Smooth muscle cell (in vitro differentiated cells): ENCODE measurements around the gene RPL27A. TPM values are rescaled to one million over a fixed set of nuclear protein-coding genes. Genes with fewer than 3 reads are reported as not detected.
"Not testable (repeated sequence)": the region's sequence is repeated elsewhere in the genome, so short reads cannot be mapped to it uniquely, and the experiment has no call there.

Experiments
- DNase-seq: peaks from one replicate; lab custom pipeline; 2025; ENCODE audit not compliant: unreplicated experiment; lab: John Stamatoyannopoulos, UW
- H2AFZ ChIP-seq: fragments of 200-600 bp; sonication (generic); 2 replicates; pipeline ENCODE4 v1.6.0; 2016; ENCODE audit warnings: antibody characterized with exemption, low read depth, mild to moderate bottlenecking
- H3F3A ChIP-seq: fragments of 200-600 bp; sonication (generic); 2 replicates; pipeline ENCODE4 v1.6.0; 2017; ENCODE audit warnings: antibody characterized with exemption, low read depth
- H3K27ac ChIP-seq: fragments of 200-600 bp; sonication (generic); 2 replicates; pipeline ENCODE4 v1.5.1; 2016; ENCODE audit warnings: low read depth, mild to moderate bottlenecking
- H3K27me3 ChIP-seq: fragments of 200-600 bp; sonication (generic); 2 replicates; pipeline ENCODE4 v1.6.1; 2016; ENCODE audit warnings: low read depth, mild to moderate bottlenecking
- H3K36me3 ChIP-seq: fragments of 200-600 bp; sonication (generic); 2 replicates; pipeline ENCODE4 v1.5.1; 2016; ENCODE audit warnings: low read depth
- H3K4me1 ChIP-seq: fragments of 200-600 bp; sonication (generic); 2 replicates; pipeline ENCODE4 v1.5.1; 2016; ENCODE audit warnings: low read depth
- H3K4me2 ChIP-seq: fragments of 200-600 bp; sonication (generic); 2 replicates; pipeline ENCODE4 v1.6.0; 2016; ENCODE audit warnings: mild to moderate bottlenecking
- H3K4me3 ChIP-seq: fragments of 200-600 bp; sonication (generic); 2 replicates; pipeline ENCODE4 v1.5.1; 2016; ENCODE audit warnings: mild to moderate bottlenecking
- H3K79me2 ChIP-seq: fragments of 200-600 bp; sonication (generic); 2 replicates; pipeline ENCODE4 v1.6.0; 2016; ENCODE audit warnings: low read depth, mild to moderate bottlenecking
- H3K9ac ChIP-seq: fragments of 200-600 bp; sonication (generic); 2 replicates; pipeline ENCODE4 v1.6.0; 2016; ENCODE audit warnings: low read depth
- H3K9me3 ChIP-seq: fragments of 200-600 bp; sonication (generic); replicated peaks from 2 replicates; pipeline ENCODE4 v1.5.1; 2016; ENCODE audit warnings: low read depth
- H4K20me1 ChIP-seq: fragments of 200-600 bp; sonication (generic); 2 replicates; pipeline ENCODE4 v1.6.0; 2016; ENCODE audit warnings: low read depth
- WGBS: methylation state at CpG from one replicate; pipeline ENCODE4 v1.1.7; 2016; ENCODE audit warnings: low lambda C conversion rate; 5-methylcytosine and 5-hydroxymethylcytosine counted together
- polyA plus RNA-seq: library from polyadenylated mRNA; unstranded; fragments of >200 nt; fragmentation: Nextera tagmentation; extraction: Ambion mirVana; gene quantifications from 2 replicates; pipeline ENCODE4 v1.2.1, GENCODE V29; 2016
- total RNA-seq: library from RNA; depleted of rRNA; stranded (reverse); fragments of >200 nt; gene quantifications from 2 replicates; pipeline ENCODE4 v1.2.3, GENCODE V29; 2014
- TF ChIP-seq, protein P1 (sequence below): fragments of 200-600 bp; sonication (generic); IDR thresholded peaks from 2 replicates; pipeline ENCODE4 v1.5.1; 2017; ENCODE audit warnings: borderline replicate concordance, mild to moderate bottlenecking, antibody characterized with exemption; ENCODE audit not compliant: insufficient read depth, poor library complexity, severe bottlenecking

The RPL27A gene
- total and polyA plus RNA-seq, 2 experiments from 2014 or later, result 817 to 1,140 TPM

DNA sequence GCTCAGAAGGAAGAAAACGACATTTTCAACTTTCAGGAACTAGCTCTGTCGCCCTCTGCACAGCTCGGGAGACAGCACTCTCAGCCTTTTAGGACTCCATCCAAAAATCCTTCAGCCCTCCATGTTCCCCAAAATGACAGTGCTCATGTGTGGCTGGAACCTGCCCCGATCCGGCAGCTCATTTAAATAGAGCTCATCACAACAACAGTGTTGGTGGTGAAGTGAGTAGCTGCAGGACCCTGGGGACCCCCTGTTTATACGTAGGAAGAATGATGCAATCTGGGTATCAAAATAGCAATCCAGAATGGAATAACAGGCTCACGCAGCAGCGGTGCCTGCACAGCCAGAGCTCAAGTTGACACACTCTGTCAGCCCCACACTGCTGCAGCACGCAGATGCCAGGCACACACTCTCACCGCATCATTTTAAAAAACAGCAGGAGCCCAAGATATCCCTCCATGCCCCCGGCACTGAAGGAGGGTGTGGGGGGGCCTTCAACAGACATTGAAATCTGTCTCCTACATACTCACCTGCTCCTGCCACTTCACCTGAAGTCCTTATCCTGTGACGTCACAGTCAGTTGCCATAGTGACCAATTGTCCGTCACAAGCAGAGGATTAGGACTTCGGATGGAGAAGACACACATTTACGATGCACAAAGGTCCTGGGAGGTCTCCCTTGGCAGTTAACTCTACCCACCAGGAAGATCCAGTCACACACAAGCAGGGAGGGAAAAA lies 24.1 kb upstream of the RPL27A start:
- no peaks in the 10 kb centered on the region for H3F3A ChIP-seq
- no peaks in the 10 kb centered on the region for H3K9me3 ChIP-seq
- H2AFZ ChIP-seq, result no peak overlapping the region
- no peaks in the 10 kb centered on the region for H4K20me1 ChIP-seq
- TF ChIP-seq, protein P1, sequence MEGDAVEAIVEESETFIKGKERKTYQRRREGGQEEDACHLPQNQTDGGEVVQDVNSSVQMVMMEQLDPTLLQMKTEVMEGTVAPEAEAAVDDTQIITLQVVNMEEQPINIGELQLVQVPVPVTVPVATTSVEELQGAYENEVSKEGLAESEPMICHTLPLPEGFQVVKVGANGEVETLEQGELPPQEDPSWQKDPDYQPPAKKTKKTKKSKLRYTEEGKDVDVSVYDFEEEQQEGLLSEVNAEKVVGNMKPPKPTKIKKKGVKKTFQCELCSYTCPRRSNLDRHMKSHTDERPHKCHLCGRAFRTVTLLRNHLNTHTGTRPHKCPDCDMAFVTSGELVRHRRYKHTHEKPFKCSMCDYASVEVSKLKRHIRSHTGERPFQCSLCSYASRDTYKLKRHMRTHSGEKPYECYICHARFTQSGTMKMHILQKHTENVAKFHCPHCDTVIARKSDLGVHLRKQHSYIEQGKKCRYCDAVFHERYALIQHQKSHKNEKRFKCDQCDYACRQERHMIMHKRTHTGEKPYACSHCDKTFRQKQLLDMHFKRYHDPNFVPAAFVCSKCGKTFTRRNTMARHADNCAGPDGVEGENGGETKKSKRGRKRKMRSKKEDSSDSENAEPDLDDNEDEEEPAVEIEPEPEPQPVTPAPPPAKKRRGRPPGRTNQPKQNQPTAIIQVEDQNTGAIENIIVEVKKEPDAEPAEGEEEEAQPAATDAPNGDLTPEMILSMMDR, result no peak
- H3K4me3 ChIP-seq, result no peak overlapping the region
- no peak overlapping the region for H3K27ac ChIP-seq
- H3K4me2 ChIP-seq, result no peak overlapping the region
- H3K4me1 ChIP-seq, result peaks cover 9% of the 10 kb centered on the region
- no peak overlapping the region for H3K9ac ChIP-seq
- 74% methylated on average over 15 of the region's 15 CpGs for WGBS
- H3K27me3 ChIP-seq, result no peaks in the 10 kb centered on the region
- no peaks in the 10 kb centered on the region for H3K79me2 ChIP-seq
- H3K36me3 ChIP-seq, result no peaks in the 10 kb centered on the region
- no peak for DNase-seq

DNA sequence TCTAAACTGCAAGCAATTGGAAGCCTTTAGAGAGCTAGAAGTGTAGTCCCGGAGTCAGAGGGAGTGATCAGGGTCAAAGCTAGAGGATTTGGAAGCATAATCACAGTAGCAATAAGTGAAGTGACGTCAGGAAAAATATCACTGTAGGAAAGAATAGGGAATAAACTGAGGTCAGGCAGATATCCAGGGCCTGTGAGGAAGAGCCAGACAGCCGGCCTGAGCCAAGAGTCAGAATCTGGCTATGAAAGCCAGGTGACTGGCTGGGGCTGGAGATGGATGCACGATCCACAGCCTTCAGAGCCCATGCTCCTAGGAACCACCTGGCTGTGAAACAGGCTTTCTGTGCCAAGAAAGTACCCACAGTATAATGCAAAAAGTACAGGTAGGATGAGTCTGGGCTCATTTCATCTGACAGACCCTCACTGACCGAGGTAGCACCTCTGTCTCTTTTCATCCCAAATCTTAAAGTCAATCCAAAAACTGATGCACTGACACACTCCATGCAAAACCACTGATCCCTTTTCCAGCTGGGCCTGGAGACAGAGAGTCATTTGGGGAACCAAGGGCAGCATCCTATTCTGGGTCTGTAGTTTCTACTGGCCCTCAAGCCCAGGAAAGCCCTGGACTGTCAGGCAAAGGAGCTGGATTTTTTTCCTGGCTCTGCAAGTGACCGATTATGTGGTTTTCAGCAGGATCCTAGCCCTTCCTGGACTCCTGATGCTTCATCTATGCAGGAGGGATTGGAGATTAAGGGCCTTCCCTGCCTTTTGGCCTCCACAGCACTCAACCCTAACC lies 21.4 kb upstream of the RPL27A start:
- H3K4me3 ChIP-seq, result no peak overlapping the region
- 95% methylated on average over 6 of the region's 6 CpGs for WGBS
- H3K4me2 ChIP-seq, result no peak overlapping the region
- TF ChIP-seq, protein P1, result no peak
- no peak overlapping the region for H3K27ac ChIP-seq
- H4K20me1 ChIP-seq, result no peaks in the 10 kb centered on the region
- H2AFZ ChIP-seq, result no peak overlapping the region
- H3F3A ChIP-seq, result no peaks in the 10 kb centered on the region
- H3K27me3 ChIP-seq, result no peaks in the 10 kb centered on the region
- H3K36me3 ChIP-seq, result no peaks in the 10 kb centered on the region
- H3K4me1 ChIP-seq, result peaks cover 9% of the 10 kb centered on the region
- H3K9me3 ChIP-seq, result no peaks in the 10 kb centered on the region
- no peak for DNase-seq
- H3K9ac ChIP-seq, result no peak overlapping the region
- no peaks in the 10 kb centered on the region for H3K79me2 ChIP-seq

DNA sequence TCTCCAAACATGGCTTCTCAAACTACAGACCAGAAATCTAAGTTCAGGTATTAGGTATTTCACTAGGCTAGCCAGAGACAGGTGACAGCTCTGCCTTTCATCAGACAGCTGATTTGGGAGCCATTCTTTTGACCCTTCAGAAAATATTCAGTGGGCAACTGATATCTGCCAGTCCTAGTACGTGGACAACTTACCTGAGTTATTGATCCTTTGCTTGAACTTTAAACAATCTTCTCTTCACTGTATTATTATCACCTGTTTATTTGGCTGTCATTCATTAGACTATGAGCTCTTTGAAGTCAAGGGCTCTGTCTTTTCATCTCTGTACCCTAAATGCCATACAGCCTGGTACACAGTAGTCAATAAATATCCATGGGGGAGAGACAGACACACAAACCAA lies 17.4 kb upstream of the RPL27A start:
- Histone ChIP-seq H3K36me3 (no peaks in the 10 kb centered on the region), H3K4me1 (peaks cover 11% of the 10 kb centered on the region), H3K4me2 (no peak overlapping the region), H2AFZ (no peak overlapping the region), H3K9ac (no peak overlapping the region), H3F3A (no peaks in the 10 kb centered on the region), H3K9me3 (no peaks in the 10 kb centered on the region), H3K27me3 (no peaks in the 10 kb centered on the region), H3K27ac (no peak overlapping the region), H3K79me2 (no peaks in the 10 kb centered on the region), H3K4me3 (no peak overlapping the region), H4K20me1 (no peaks in the 10 kb centered on the region)
- TF ChIP-seq, protein P1, result no peak
- WGBS, result 100% methylated on average over 1 of the region's 1 CpG
- no peak for DNase-seq

DNA sequence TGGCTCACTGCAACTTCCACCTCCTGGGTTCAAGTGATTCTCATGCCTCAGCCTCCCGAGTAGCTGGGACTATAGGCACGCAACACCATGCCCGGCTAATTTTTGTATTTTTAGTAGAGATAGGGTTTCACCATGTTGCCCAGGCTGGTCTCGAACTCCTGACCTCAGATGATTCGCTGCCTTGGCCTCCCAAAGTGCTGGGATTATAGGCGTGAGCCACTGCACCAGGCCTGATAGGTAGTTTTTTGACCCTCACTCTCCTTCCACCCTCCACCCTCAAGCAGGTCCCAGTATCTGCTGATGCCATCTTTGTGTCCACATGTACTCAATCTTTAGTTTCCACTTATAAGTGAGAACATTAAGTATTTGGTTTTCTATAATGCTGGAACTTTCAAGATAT lies 12.5 kb upstream of the RPL27A start:
- Histone ChIP-seq H3K4me1 (peaks cover 21% of the 10 kb centered on the region), H3K27ac (peak overlapping the region; percentile 89), H3F3A (peaks cover 18% of the 10 kb centered on the region)
- not testable (repeated sequence) for H3K4me2 ChIP-seq, H3K9me3 ChIP-seq, H3K27me3 ChIP-seq, H3K79me2 ChIP-seq, H3K9ac ChIP-seq, H3K4me3 ChIP-seq, H2AFZ ChIP-seq, DNase-seq, H4K20me1 ChIP-seq, H3K36me3 ChIP-seq
- WGBS, result 92% methylated on average over 6 of the region's 6 CpGs
